ENCODE results near the gene P2RX7.

DNA sequence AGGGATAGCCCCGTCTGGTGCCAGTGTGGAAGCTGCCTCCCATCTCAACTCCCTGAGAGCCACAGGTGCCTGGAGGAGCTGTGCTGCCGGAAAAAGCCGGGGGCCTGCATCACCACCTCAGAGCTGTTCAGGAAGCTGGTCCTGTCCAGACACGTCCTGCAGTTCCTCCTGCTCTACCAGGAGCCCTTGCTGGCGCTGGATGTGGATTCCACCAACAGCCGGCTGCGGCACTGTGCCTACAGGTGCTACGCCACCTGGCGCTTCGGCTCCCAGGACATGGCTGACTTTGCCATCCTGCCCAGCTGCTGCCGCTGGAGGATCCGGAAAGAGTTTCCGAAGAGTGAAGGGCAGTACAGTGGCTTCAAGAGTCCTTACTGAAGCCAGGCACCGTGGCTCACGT is 51.7 kb downstream of the P2RX7 start:
- TF ChIP-seq RARB (CRISPR knock-in tag; IDR thresholded peaks at IDR 0.05) (no peak), ARNTL (CRISPR knock-in tag; IDR thresholded peaks at IDR 0.05; ENCODE audit: borderline replicate concordance, low read depth) (no peak), PPARA (CRISPR knock-in tag; IDR thresholded peaks at IDR 0.05; ENCODE audit: borderline replicate concordance) (no peak), TSHZ2 (CRISPR knock-in tag; IDR thresholded peaks at IDR 0.05) (no peak), ZFP3 (CRISPR knock-in tag; IDR thresholded peaks at IDR 0.05) (no peak), SNAI2 (CRISPR knock-in tag; IDR thresholded peaks at IDR 0.05) (no peak), GLIS3 (CRISPR knock-in tag; IDR thresholded peaks at IDR 0.05) (no peak), ZFP30 (CRISPR knock-in tag; IDR thresholded peaks at IDR 0.05) (no peak), CSDC2 (CRISPR knock-in tag; IDR thresholded peaks at IDR 0.05) (no peak), POU6F1 (CRISPR knock-in tag; IDR thresholded peaks at IDR 0.05; ENCODE audit: borderline replicate concordance, low read depth) (no peak), TCF4 (CRISPR knock-in tag; IDR thresholded peaks at IDR 0.05; ENCODE audit: borderline replicate concordance) (no peak), ZNF565 (CRISPR knock-in tag; conservative IDR thresholded peaks at IDR 0.05; ENCODE audit: low read depth) (no peak), CREB5 (CRISPR knock-in tag; IDR thresholded peaks at IDR 0.05; ENCODE audit: low read depth) (no peak)
- TF ChIP-seq, protein P1, sequence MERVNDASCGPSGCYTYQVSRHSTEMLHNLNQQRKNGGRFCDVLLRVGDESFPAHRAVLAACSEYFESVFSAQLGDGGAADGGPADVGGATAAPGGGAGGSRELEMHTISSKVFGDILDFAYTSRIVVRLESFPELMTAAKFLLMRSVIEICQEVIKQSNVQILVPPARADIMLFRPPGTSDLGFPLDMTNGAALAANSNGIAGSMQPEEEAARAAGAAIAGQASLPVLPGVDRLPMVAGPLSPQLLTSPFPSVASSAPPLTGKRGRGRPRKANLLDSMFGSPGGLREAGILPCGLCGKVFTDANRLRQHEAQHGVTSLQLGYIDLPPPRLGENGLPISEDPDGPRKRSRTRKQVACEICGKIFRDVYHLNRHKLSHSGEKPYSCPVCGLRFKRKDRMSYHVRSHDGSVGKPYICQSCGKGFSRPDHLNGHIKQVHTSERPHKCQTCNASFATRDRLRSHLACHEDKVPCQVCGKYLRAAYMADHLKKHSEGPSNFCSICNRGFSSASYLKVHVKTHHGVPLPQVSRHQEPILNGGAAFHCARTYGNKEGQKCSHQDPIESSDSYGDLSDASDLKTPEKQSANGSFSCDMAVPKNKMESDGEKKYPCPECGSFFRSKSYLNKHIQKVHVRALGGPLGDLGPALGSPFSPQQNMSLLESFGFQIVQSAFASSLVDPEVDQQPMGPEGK (CRISPR knock-in tag; IDR thresholded peaks at IDR 0.05; ENCODE audit: borderline replicate concordance), result no peak

Measured in SK-N-SH treated with all-trans-retinoic acid at 6 μM for 48 hours (cell line).